ENCODE measurements around the gene CCDC15. TPM values are rescaled to one million over a fixed set of nuclear protein-coding genes. Genes with fewer than 3 reads are reported as not detected.
"Not testable (repeated sequence)": the region's sequence is repeated elsewhere in the genome, so short reads cannot be mapped to it uniquely, and the experiment has no call there.

The CCDC15 gene
- total RNA-seq, 1 experiment from 2014 or later: 2.3 TPM

GRCh38 chr11:125025968-125026367 lies 72.0 kb downstream of the CCDC15 start:
- Histone ChIP-seq H3K36me3 (ENCODE audit: insufficient read depth, low read length) (no peaks in the 10 kb centered on the region), H3K9me2 (replicated peaks; ENCODE audit: insufficient read depth, low read length) (no peaks in the 10 kb centered on the region), H3K27me3 (ENCODE audit: low read length) (no peaks in the 10 kb centered on the region), H4K20me1 (ENCODE audit: insufficient read depth, low read depth, low read length) (no peaks in the 10 kb centered on the region), H3K27ac (ENCODE audit: low read length) (no peak overlapping the region), H3K4me3 (ENCODE audit: low read length) (no peak overlapping the region), H3K4me1 (ENCODE audit: low read length) (no peaks in the 10 kb centered on the region), H3K9me3 (ENCODE audit: low read length) (no peaks in the 10 kb centered on the region), H3K79me2 (ENCODE audit: low read length) (no peaks in the 10 kb centered on the region), H3K9ac (ENCODE audit: low read length) (no peak overlapping the region), H2AFZ (ENCODE audit: low read length) (no peak overlapping the region), H3K4me2 (ENCODE audit: low read depth, low read length, poor library complexity, severe bottlenecking) (no peak overlapping the region)
- DNase-seq: no peak

GRCh38 chr11:125029431-125029830 lies 75.4 kb downstream of the CCDC15 start:
- H3K27ac ChIP-seq (ENCODE audit: low read length); H3K9ac ChIP-seq (ENCODE audit: low read length); H2AFZ ChIP-seq (ENCODE audit: low read length); H4K20me1 ChIP-seq (ENCODE audit: insufficient read depth, low read depth, low read length); DNase-seq; H3K36me3 ChIP-seq (ENCODE audit: insufficient read depth, low read length); H3K27me3 ChIP-seq (ENCODE audit: low read length); H3K4me3 ChIP-seq (ENCODE audit: low read length); H3K9me3 ChIP-seq (ENCODE audit: low read length); H3K4me2 ChIP-seq (ENCODE audit: low read depth, low read length, poor library complexity, severe bottlenecking); H3K9me2 ChIP-seq (replicated peaks; ENCODE audit: insufficient read depth, low read length); H3K4me1 ChIP-seq (ENCODE audit: low read length); H3K79me2 ChIP-seq (ENCODE audit: low read length): not testable (repeated sequence)

GRCh38 chr11:125036933-125037332 lies 82.9 kb downstream of the CCDC15 start:
- Histone ChIP-seq H3K9me2 (replicated peaks; ENCODE audit: insufficient read depth, low read length) (no peaks in the 10 kb centered on the region), H3K27me3 (ENCODE audit: low read length) (no peaks in the 10 kb centered on the region), H3K36me3 (ENCODE audit: insufficient read depth, low read length) (no peaks in the 10 kb centered on the region; the same call in 1 of the 2 replicates), H3K4me3 (ENCODE audit: low read length) (no peak overlapping the region), H3K9me3 (ENCODE audit: low read length) (no peaks in the 10 kb centered on the region), H2AFZ (ENCODE audit: low read length) (no peak overlapping the region), H3K79me2 (ENCODE audit: low read length) (no peaks in the 10 kb centered on the region), H3K27ac (ENCODE audit: low read length) (no peak overlapping the region), H4K20me1 (ENCODE audit: insufficient read depth, low read depth, low read length) (no peaks in the 10 kb centered on the region), H3K4me1 (ENCODE audit: low read length) (no peaks in the 10 kb centered on the region), H3K4me2 (ENCODE audit: low read depth, low read length, poor library complexity, severe bottlenecking) (no peak overlapping the region), H3K9ac (ENCODE audit: low read length) (no peak overlapping the region)
- DNase-seq: no peak

GRCh38 chr11:125049164-125049792 lies 95.3 kb downstream of the CCDC15 start:
- no peak for DNase-seq
- Histone ChIP-seq H3K4me3 (ENCODE audit: low read length) (no peak overlapping the region), H3K79me2 (ENCODE audit: low read length) (no peaks in the 10 kb centered on the region), H4K20me1 (ENCODE audit: insufficient read depth, low read depth, low read length) (no peaks in the 10 kb centered on the region), H3K9ac (ENCODE audit: low read length) (no peak overlapping the region), H2AFZ (ENCODE audit: low read length) (no peak overlapping the region), H3K4me1 (ENCODE audit: low read length) (no peaks in the 10 kb centered on the region), H3K9me3 (ENCODE audit: low read length) (no peaks in the 10 kb centered on the region), H3K36me3 (ENCODE audit: insufficient read depth, low read length) (no peaks in the 10 kb centered on the region), H3K27ac (ENCODE audit: low read length) (no peak overlapping the region), H3K4me2 (ENCODE audit: low read depth, low read length, poor library complexity, severe bottlenecking) (no peak overlapping the region), H3K27me3 (ENCODE audit: low read length) (no peaks in the 10 kb centered on the region), H3K9me2 (replicated peaks; ENCODE audit: insufficient read depth, low read length) (no peaks in the 10 kb centered on the region)

- no peak overlapping the region for H3K9ac ChIP-seq (ENCODE audit: low read length)
Measured at GRCh38 chr11:125052047-125052446, 98.0 kb downstream of the CCDC15 start.

GRCh38 chr11:125053167-125053566 lies 99.2 kb downstream of the CCDC15 start:
- Histone ChIP-seq H3K9ac (ENCODE audit: low read length) (no peak overlapping the region), H4K20me1 (ENCODE audit: insufficient read depth, low read depth, low read length) (no peaks in the 10 kb centered on the region), H3K27ac (ENCODE audit: low read length) (no peak overlapping the region), H3K4me1 (ENCODE audit: low read length) (no peaks in the 10 kb centered on the region), H3K9me3 (ENCODE audit: low read length) (no peaks in the 10 kb centered on the region), H3K4me3 (ENCODE audit: low read length) (no peak overlapping the region), H2AFZ (ENCODE audit: low read length) (no peak overlapping the region), H3K9me2 (replicated peaks; ENCODE audit: insufficient read depth, low read length) (no peaks in the 10 kb centered on the region), H3K36me3 (ENCODE audit: insufficient read depth, low read length) (no peaks in the 10 kb centered on the region), H3K27me3 (ENCODE audit: low read length) (no peaks in the 10 kb centered on the region), H3K79me2 (ENCODE audit: low read length) (no peaks in the 10 kb centered on the region), H3K4me2 (ENCODE audit: low read depth, low read length, poor library complexity, severe bottlenecking) (no peak overlapping the region)
- DNase-seq: no peak

More at GRCh38 chr11:125052047-125052446, 98.0 kb downstream of the CCDC15 start:
- Histone ChIP-seq H3K4me3 (ENCODE audit: low read length) (no peak overlapping the region), H3K4me2 (ENCODE audit: low read depth, low read length, poor library complexity, severe bottlenecking) (no peak overlapping the region), H3K9me3 (ENCODE audit: low read length) (no peaks in the 10 kb centered on the region), H3K4me1 (ENCODE audit: low read length) (no peaks in the 10 kb centered on the region), H3K9me2 (replicated peaks; ENCODE audit: insufficient read depth, low read length) (no peaks in the 10 kb centered on the region), H3K36me3 (ENCODE audit: insufficient read depth, low read length) (no peaks in the 10 kb centered on the region), H3K27ac (ENCODE audit: low read length) (no peak overlapping the region), H3K79me2 (ENCODE audit: low read length) (no peaks in the 10 kb centered on the region), H4K20me1 (ENCODE audit: insufficient read depth, low read depth, low read length) (no peaks in the 10 kb centered on the region), H3K27me3 (ENCODE audit: low read length) (no peaks in the 10 kb centered on the region), H2AFZ (ENCODE audit: low read length) (no peak overlapping the region)
- DNase-seq: no peak

GRCh38 chr11:125055107-125055715 lies 101.2 kb downstream of the CCDC15 start:
- no peaks in the 10 kb centered on the region for H3K79me2 ChIP-seq (ENCODE audit: low read length)
- H3K4me2 ChIP-seq (ENCODE audit: low read depth, low read length, poor library complexity, severe bottlenecking): no peak overlapping the region

GRCh38 chr11:125056111-125056510 lies 102.1 kb downstream of the CCDC15 start:
- H3K4me3 ChIP-seq (ENCODE audit: low read length); DNase-seq; H3K36me3 ChIP-seq (ENCODE audit: insufficient read depth, low read length); H3K9ac ChIP-seq (ENCODE audit: low read length); H3K9me3 ChIP-seq (ENCODE audit: low read length); H3K27me3 ChIP-seq (ENCODE audit: low read length); H3K9me2 ChIP-seq (replicated peaks; ENCODE audit: insufficient read depth, low read length); H4K20me1 ChIP-seq (ENCODE audit: insufficient read depth, low read depth, low read length); H3K4me1 ChIP-seq (ENCODE audit: low read length); H3K79me2 ChIP-seq (ENCODE audit: low read length); H3K4me2 ChIP-seq (ENCODE audit: low read depth, low read length, poor library complexity, severe bottlenecking); H3K27ac ChIP-seq (ENCODE audit: low read length); H2AFZ ChIP-seq (ENCODE audit: low read length): not testable (repeated sequence)

More at GRCh38 chr11:125055107-125055715, 101.2 kb downstream of the CCDC15 start:
- Histone ChIP-seq H3K4me3 (ENCODE audit: low read length) (no peak overlapping the region), H3K36me3 (ENCODE audit: insufficient read depth, low read length) (no peaks in the 10 kb centered on the region), H3K9me2 (replicated peaks; ENCODE audit: insufficient read depth, low read length) (no peaks in the 10 kb centered on the region), H3K27me3 (ENCODE audit: low read length) (no peaks in the 10 kb centered on the region), H2AFZ (ENCODE audit: low read length) (no peak overlapping the region), H4K20me1 (ENCODE audit: insufficient read depth, low read depth, low read length) (no peaks in the 10 kb centered on the region), H3K4me1 (ENCODE audit: low read length) (no peaks in the 10 kb centered on the region), H3K9ac (ENCODE audit: low read length) (no peak overlapping the region), H3K27ac (ENCODE audit: low read length) (no peak overlapping the region), H3K9me3 (ENCODE audit: low read length) (no peaks in the 10 kb centered on the region)
- no peak for DNase-seq

All from Karpas-422 (cell line).